H1 (cell line): Measurements from ENCODE around the gene SUSD6.

ENCODE experiments used
- CHD2 ChIP-seq: IDR thresholded peaks from 2 replicates; pipeline ENCODE4 v1.6.1; 2012; ENCODE audit warnings: low read length, improper control_type of control experiment
- HDAC2 ChIP-seq, 2 experiments: fragments of 300-600 bp in 1 of 2; sonication (generic) in 1 of 2; IDR thresholded peaks; 2 replicates each; pipeline ENCODE4 v1.6.1; 2011 to 2012; ENCODE audit warnings: low read depth in 2 of 2, low read length in 2 of 2, mild to moderate bottlenecking in 2 of 2, moderate library complexity in 2 of 2, borderline replicate concordance in 1 of 2, inconsistent platforms in 1 of 2
- KDM1A ChIP-seq: fragments of 200-600, 300-600 bp; sonication (generic); IDR thresholded peaks from 2 replicates; pipeline ENCODE4 v1.7.1; 2016; ENCODE audit warnings: mild to moderate bottlenecking, low read length, borderline replicate concordance
- KDM5A ChIP-seq: fragments of 200-600 bp; IDR thresholded peaks from 2 replicates; pipeline ENCODE4 v1.7.1; 2012; ENCODE audit warnings: mild to moderate bottlenecking, low read length, inconsistent platforms, mixed read lengths
- MAFK ChIP-seq: IDR thresholded peaks from 2 replicates; pipeline ENCODE4 v1.6.1; 2012; ENCODE audit warnings: low read depth, mild to moderate bottlenecking, improper control_type of control experiment, low read length
- POLR2A ChIP-seq, 2 experiments: IDR thresholded peaks; 1 replicate in 1 of 2; 2 replicates in 1 of 2; pipeline ENCODE4 v1.6.1; 2011; ENCODE audit warnings: low read depth in 2 of 2, low read length in 2 of 2, mild to moderate bottlenecking in 2 of 2; ENCODE audit errors: control extremely low read depth in 1 of 2
- POLR2AphosphoS5 ChIP-seq: IDR thresholded peaks from 2 replicates; pipeline ENCODE4 v1.6.1; 2011; ENCODE audit warnings: low read depth, low read length
- RAD21 ChIP-seq, 2 experiments: IDR thresholded peaks in 1 of 2; conservative IDR thresholded peaks in 1 of 2; 2 replicates each; pipeline ENCODE4 v1.6.1; 2011; ENCODE audit warnings: low read depth in 2 of 2, low read length in 2 of 2, improper control_type of control experiment in 1 of 2, inconsistent platforms in 1 of 2, mild to moderate bottlenecking in 1 of 2, moderate library complexity in 1 of 2
- SIN3A ChIP-seq, 2 experiments: IDR thresholded peaks in 1 of 2; conservative IDR thresholded peaks in 1 of 2; 2 replicates each; pipeline ENCODE4 v1.6.1; 2011 to 2012; ENCODE audit warnings: low read length in 2 of 2, improper control_type of control experiment in 1 of 2, low read depth in 1 of 2, mild to moderate bottlenecking in 1 of 2
- TAF1 ChIP-seq: IDR thresholded peaks from 2 replicates; pipeline ENCODE4 v1.6.1; 2011; ENCODE audit warnings: mild to moderate bottlenecking, low read depth, low read length
- TF ChIP-seq, protein P1 (sequence below): IDR thresholded peaks from 2 replicates; pipeline ENCODE4 v1.6.1; 2012; ENCODE audit warnings: inconsistent platforms
- TF ChIP-seq, protein P2 (sequence below), 3 experiments: IDR thresholded peaks; 1 replicate in 2 of 3; 2 replicates in 1 of 3; pipeline versions ENCODE4 v1.5.1 to v1.6.1; 2011; ENCODE audit warnings: low read length in 3 of 3, mild to moderate bottlenecking in 3 of 3, inconsistent platforms in 2 of 3, low read depth in 1 of 3, moderate library complexity in 1 of 3; ENCODE audit not compliant: insufficient read depth in 1 of 3; ENCODE audit errors: control extremely low read depth in 1 of 3

DNA sequence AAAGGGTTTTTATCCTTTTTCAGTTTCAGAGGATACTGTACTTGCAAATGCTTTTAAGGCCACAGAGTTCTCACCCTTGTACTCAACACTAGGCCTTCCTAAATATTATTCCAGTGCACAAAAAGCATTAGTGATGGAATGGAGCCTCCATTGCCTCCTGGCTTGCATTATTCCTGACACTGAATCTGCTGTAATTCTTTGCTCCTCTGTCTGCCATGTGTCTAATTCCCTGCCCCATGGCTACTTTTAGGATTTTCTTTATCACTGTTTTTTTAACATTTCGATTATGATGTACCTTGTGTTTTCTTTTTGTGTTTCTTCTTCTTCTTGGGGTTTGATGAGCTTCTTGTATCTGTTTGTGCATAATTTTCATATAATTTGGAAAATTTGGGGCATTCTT lies 29.5 kb downstream of the SUSD6 start:
- TF ChIP-seq RAD21 (IDR thresholded peaks at IDR 0.05 in 1 of 2, conservative IDR thresholded peaks at IDR 0.05 in 1 of 2; ENCODE audit: low read depth in 2 of 2, low read length in 2 of 2) (no peak), KDM5A (no peak), POLR2AphosphoS5 (no peak), CHD2 (no peak), SIN3A (conservative IDR thresholded peaks at IDR 0.05 in 1 of 2, IDR thresholded peaks at IDR 0.05 in 1 of 2; ENCODE audit: low read depth in 1 of 2, low read length in 2 of 2) (no peak), POLR2A (IDR thresholded peaks at IDR 0.05; ENCODE audit: control extremely low read depth in 1 of 2, low read depth in 2 of 2, low read length in 2 of 2) (no peak), TAF1 (no peak), KDM1A (no peak), HDAC2 (IDR thresholded peaks at IDR 0.05; ENCODE audit: borderline replicate concordance in 1 of 2, low read depth in 2 of 2, low read length in 2 of 2) (no peak), MAFK (no peak)
- TF ChIP-seq, protein P1, sequence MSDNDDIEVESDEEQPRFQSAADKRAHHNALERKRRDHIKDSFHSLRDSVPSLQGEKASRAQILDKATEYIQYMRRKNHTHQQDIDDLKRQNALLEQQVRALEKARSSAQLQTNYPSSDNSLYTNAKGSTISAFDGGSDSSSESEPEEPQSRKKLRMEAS, result no peak
- TF ChIP-seq, protein P2, sequence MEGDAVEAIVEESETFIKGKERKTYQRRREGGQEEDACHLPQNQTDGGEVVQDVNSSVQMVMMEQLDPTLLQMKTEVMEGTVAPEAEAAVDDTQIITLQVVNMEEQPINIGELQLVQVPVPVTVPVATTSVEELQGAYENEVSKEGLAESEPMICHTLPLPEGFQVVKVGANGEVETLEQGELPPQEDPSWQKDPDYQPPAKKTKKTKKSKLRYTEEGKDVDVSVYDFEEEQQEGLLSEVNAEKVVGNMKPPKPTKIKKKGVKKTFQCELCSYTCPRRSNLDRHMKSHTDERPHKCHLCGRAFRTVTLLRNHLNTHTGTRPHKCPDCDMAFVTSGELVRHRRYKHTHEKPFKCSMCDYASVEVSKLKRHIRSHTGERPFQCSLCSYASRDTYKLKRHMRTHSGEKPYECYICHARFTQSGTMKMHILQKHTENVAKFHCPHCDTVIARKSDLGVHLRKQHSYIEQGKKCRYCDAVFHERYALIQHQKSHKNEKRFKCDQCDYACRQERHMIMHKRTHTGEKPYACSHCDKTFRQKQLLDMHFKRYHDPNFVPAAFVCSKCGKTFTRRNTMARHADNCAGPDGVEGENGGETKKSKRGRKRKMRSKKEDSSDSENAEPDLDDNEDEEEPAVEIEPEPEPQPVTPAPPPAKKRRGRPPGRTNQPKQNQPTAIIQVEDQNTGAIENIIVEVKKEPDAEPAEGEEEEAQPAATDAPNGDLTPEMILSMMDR (IDR thresholded peaks at IDR 0.05; ENCODE audit: control extremely low read depth in 1 of 3, insufficient read depth in 1 of 3, low read depth in 1 of 3, low read length in 3 of 3), result no peak
